Gastroesophageal sphincter (tissue), 4 donors: ENCODE results near the gene PARD3. TPM values are rescaled to one million over a fixed set of nuclear protein-coding genes. Genes with fewer than 3 reads are reported as not detected.

Experiments used
- ATAC-seq: fragments of 150-250 bp; one replicate; pipeline ENCODE4 v1.9.1; 2016; ENCODE audit warnings: mild to moderate bottlenecking, moderate library complexity
- H3K27ac ChIP-seq, 4 donors: fragments of 200-600 bp; sonication (generic) in 3 of 4; 1 replicate in 3 of 4; 2 replicates in 1 of 4; pipeline ENCODE4 v1.5.1; 2016 to 2019
- H3K27me3 ChIP-seq: fragments of 200-600 bp; sonication (generic); one replicate; pipeline ENCODE4 v1.5.1; 2019
- H3K36me3 ChIP-seq, 2 donors: fragments of 200-600 bp; sonication (generic); one replicate each; pipeline ENCODE4 v1.5.1; 2019; ENCODE audit warnings: control low read depth in 1 of 2
- H3K4me1 ChIP-seq, 3 donors: fragments of 200-600 bp; sonication (generic); 1 replicate in 2 of 3; 2 replicates in 1 of 3; pipeline ENCODE4 v1.5.1; 2016 to 2019; ENCODE audit warnings: control low read depth in 2 of 3
- H3K4me3 ChIP-seq, 2 donors: fragments of 200-600 bp; sonication (generic); one replicate each; pipeline ENCODE4 v1.5.1; 2019; ENCODE audit warnings: mild to moderate bottlenecking in 1 of 2, moderate library complexity in 1 of 2
- H3K9me3 ChIP-seq, 3 donors: fragments of 200-600 bp; sonication (generic); one replicate each; pipeline ENCODE4 v1.5.1; 2017 to 2019; ENCODE audit warnings: control low read depth in 2 of 3
- CTCF ChIP-seq, 4 experiments: fragments of 200-600 bp in 2 of 4; fragments of 450-650 bp in 2 of 4; sonication (generic) in 1 of 4; IDR thresholded peaks; one replicate each; pipeline ENCODE4 v1.5.1; 2017 to 2019; ENCODE audit warnings: antibody characterized with exemption in 4 of 4, mild to moderate bottlenecking in 2 of 4, moderate library complexity in 2 of 4
- EP300 ChIP-seq: sonication (generic); formaldehyde crosslinking; IDR thresholded peaks from one replicate; pipeline ENCODE4 v1.6.1; 2017; ENCODE audit warnings: antibody characterized with exemption, mild to moderate bottlenecking
- POLR2A ChIP-seq, 2 donors: fragments of 450-650 bp; IDR thresholded peaks; one replicate each; pipeline ENCODE4 v1.6.1; 2017; ENCODE audit warnings: antibody characterized with exemption in 2 of 2, mild to moderate bottlenecking in 2 of 2, moderate library complexity in 1 of 2
- POLR2AphosphoS5 ChIP-seq: sonication (generic); formaldehyde crosslinking; IDR thresholded peaks from one replicate; pipeline ENCODE4 v1.6.1; 2017; ENCODE audit warnings: antibody characterized with exemption
- whole genome bisulfite sequencing, 2 donors: methylation state at CpG; one replicate each; pipeline ENCODE4 v1.1.5; 2018; ENCODE audit warnings: low coverage in 1 of 2; 5-methylcytosine and 5-hydroxymethylcytosine counted together
- total RNA-seq, 4 donors: library from RNA; depleted of rRNA; stranded (reverse); fragments of >200 nt; gene quantifications; one replicate each; pipeline ENCODE4 v1.1.0, GENCODE V29; 2016

The PARD3 gene
- total RNA-seq, 4 donors from 2014 or later, result 101 to 127 (median 115) TPM

- no peak for TF ChIP-seq EP300
- TF ChIP-seq POLR2A (IDR thresholded peaks at IDR 0.05), result no peak
- TF ChIP-seq CTCF (IDR thresholded peaks at IDR 0.05), result no peak
- TF ChIP-seq POLR2AphosphoS5, result no peak
- Histone ChIP-seq H3K4me3 (no peak overlapping the region), H3K9me3 (no peaks in the 10 kb centered on the region), H3K4me1 (peaks cover 2 to 100% (median 21%) of the 10 kb centered on the region in 3 donors), H3K27me3 (no peaks in the 10 kb centered on the region), H3K27ac (no peak overlapping the region), H3K36me3 (no peaks in the 10 kb centered on the region)
- 61% methylated on average over 2 of the region's 2 CpGs; no CpG with 5 or more reads in 1 of the 2 donors for WGBS, 2 donors
- ATAC-seq, result no peak
Observed at GRCh38 chr10:34764472-34764946, 50.6 kb downstream of the PARD3 start.

- no peak for ATAC-seq
- Histone ChIP-seq H3K36me3 (no peaks in the 10 kb centered on the region), H3K4me1 (peaks cover 7 to 99% (median 18%) of the 10 kb centered on the region in 3 donors), H3K9me3 (no peaks in the 10 kb centered on the region), H3K27ac (no peak overlapping the region), H3K4me3 (no peak overlapping the region), H3K27me3 (no peaks in the 10 kb centered on the region)
- TF ChIP-seq EP300 (no peak), POLR2A (IDR thresholded peaks at IDR 0.05) (no peak), POLR2AphosphoS5 (no peak), CTCF (IDR thresholded peaks at IDR 0.05) (no peak)
- 71 to 81% methylated on average over 4 to 5 of the region's 5 CpGs for WGBS, 2 donors
Observed at GRCh38 chr10:34762603-34763299, 52.3 kb downstream of the PARD3 start.

GRCh38 chr10:34762156-34762555, 52.9 kb downstream of the PARD3 start:
- ATAC-seq, result no peak

GRCh38 chr10:34761453-34761852, 53.6 kb downstream of the PARD3 start:
- ATAC-seq, result no peak

More at GRCh38 chr10:34762156-34762555, 52.9 kb downstream of the PARD3 start:
- no peak overlapping the region for H3K4me3 ChIP-seq
- H3K9me3 ChIP-seq, result no peaks in the 10 kb centered on the region
- 83 to 100% methylated on average over 1 to 3 of the region's 3 CpGs for WGBS, 2 donors
- TF ChIP-seq POLR2AphosphoS5 (no peak), CTCF (IDR thresholded peaks at IDR 0.05) (no peak), POLR2A (IDR thresholded peaks at IDR 0.05) (no peak), EP300 (no peak)
- H3K36me3 ChIP-seq, result no peaks in the 10 kb centered on the region
- no peaks in the 10 kb centered on the region for H3K27me3 ChIP-seq
- H3K4me1 ChIP-seq, result peaks cover 7 to 99% (median 18%) of the 10 kb centered on the region in 3 donors
- no peak overlapping the region for H3K27ac ChIP-seq

More at GRCh38 chr10:34761453-34761852, 53.6 kb downstream of the PARD3 start:
- WGBS, 2 donors, result 33 to 43% methylated on average over 1 of the region's 1 CpG
- no peaks in the 10 kb centered on the region for H3K27me3 ChIP-seq
- peak overlapping the region in 1 of 4 donors; percentile 15 for H3K27ac ChIP-seq
- no peak overlapping the region for H3K4me3 ChIP-seq
- no peaks in the 10 kb centered on the region for H3K36me3 ChIP-seq
- H3K9me3 ChIP-seq, result no peaks in the 10 kb centered on the region
- no peak for TF ChIP-seq EP300
- TF ChIP-seq CTCF (IDR thresholded peaks at IDR 0.05), result no peak
- no peak for TF ChIP-seq POLR2AphosphoS5
- no peak for TF ChIP-seq POLR2A (IDR thresholded peaks at IDR 0.05)
- peaks cover 7 to 98% (median 18%) of the 10 kb centered on the region in 3 donors for H3K4me1 ChIP-seq
